Kidney epithelial cell (primary cell): ENCODE data around the gene SLC39A11. TPM values are rescaled to one million over a fixed set of nuclear protein-coding genes. Genes with fewer than 3 reads are reported as not detected.

ENCODE experiments used
- DNase-seq: peaks from one replicate; pipeline ENCODE4 v3.0.0-alpha.2; 2010; ENCODE audit warnings: low read depth
- H3K27me3 ChIP-seq: 2 replicates; pipeline ENCODE4 v1.6.0; 2011; ENCODE audit warnings: low read length; ENCODE audit not compliant: control insufficient read depth, insufficient read depth
- H3K36me3 ChIP-seq: 2 replicates; pipeline ENCODE4 v1.5.1; 2011; ENCODE audit warnings: low read length; ENCODE audit not compliant: control insufficient read depth, insufficient read depth
- H3K4me3 ChIP-seq: 2 replicates; pipeline ENCODE4 v1.5.1; 2011; ENCODE audit warnings: low read depth, mild to moderate bottlenecking, control low read depth, low read length
- CTCF ChIP-seq: IDR thresholded peaks from 2 replicates; pipeline ENCODE4 v1.5.1; 2011; ENCODE audit warnings: mild to moderate bottlenecking, moderate library complexity, low read length, control low read depth, inconsistent platforms; ENCODE audit not compliant: insufficient read depth, poor library complexity, severe bottlenecking
- total RNA-seq: library from RNA; depleted of rRNA; stranded (reverse); fragments of >200 nt; gene quantifications from 2 replicates; pipeline ENCODE4 v1.2.3, GENCODE V29; 2015

SLC39A11 gene
- total RNA-seq, 1 donor from 2014 or later: 13.0 TPM

GRCh38 chr17:72975509-72975908 lies 117.0 kb downstream of the SLC39A11 start:
- Histone ChIP-seq H3K4me3 (no peak overlapping the region), H3K27me3 (no peaks in the 10 kb centered on the region), H3K36me3 (no peaks in the 10 kb centered on the region)
- no peak for DNase-seq
- no peak for TF ChIP-seq CTCF

GRCh38 chr17:72974605-72975232 lies 117.8 kb downstream of the SLC39A11 start:
- DNase-seq: no peak
- Histone ChIP-seq H3K4me3 (no peak overlapping the region), H3K36me3 (no peaks in the 10 kb centered on the region), H3K27me3 (no peaks in the 10 kb centered on the region)
- TF ChIP-seq CTCF: no peak

GRCh38 chr17:72972263-72972951 lies 120.1 kb downstream of the SLC39A11 start:
- Histone ChIP-seq H3K4me3 (no peak overlapping the region), H3K36me3 (no peaks in the 10 kb centered on the region), H3K27me3 (no peaks in the 10 kb centered on the region)
- no peak for DNase-seq
- no peak for TF ChIP-seq CTCF

- no peak overlapping the region for H3K4me3 ChIP-seq
- no peaks in the 10 kb centered on the region for H3K27me3 ChIP-seq
- H3K36me3 ChIP-seq: no peaks in the 10 kb centered on the region
- no peak for TF ChIP-seq CTCF
- DNase-seq: no peak
These were observed 121.1 kb downstream of the SLC39A11 start for GRCh38 chr17:72971226-72971880.

GRCh38 chr17:72970797-72971196 lies 121.7 kb downstream of the SLC39A11 start:
- TF ChIP-seq CTCF: no peak
- no peaks in the 10 kb centered on the region for H3K27me3 ChIP-seq
- no peak overlapping the region for H3K4me3 ChIP-seq
- H3K36me3 ChIP-seq: no peaks in the 10 kb centered on the region
- no peak for DNase-seq
